ENCODE results near the gene IFT80. TPM values are rescaled to one million over a fixed set of nuclear protein-coding genes. Genes with fewer than 3 reads are reported as not detected.
"Not testable (repeated sequence)": the region's sequence is repeated elsewhere in the genome, so short reads cannot be mapped to it uniquely, and the experiment has no call there.

The IFT80 gene
- total RNA-seq, 1 donor from 2014 or later: 14.0 TPM

GRCh38 chr3:160326286-160326685 lies 72.7 kb downstream of the IFT80 start:
- H3K27me3 Mint-ChIP-seq (ENCODE audit: insufficient read depth); intact Hi-C loops (cut with micrococcal nuclease); H3K9me3 Mint-ChIP-seq; DNase-seq (ENCODE audit: low spot score); H3K4me1 Mint-ChIP-seq (ENCODE audit: low read depth); H3K27ac Mint-ChIP-seq; H3K36me3 Mint-ChIP-seq (ENCODE audit: low read depth); H3K4me3 Mint-ChIP-seq: not testable (repeated sequence)

GRCh38 chr3:160321821-160322220 lies 77.2 kb downstream of the IFT80 start:
- H3K4me3 Mint-ChIP-seq; intact Hi-C loops (cut with micrococcal nuclease); H3K27me3 Mint-ChIP-seq (ENCODE audit: insufficient read depth); H3K4me1 Mint-ChIP-seq (ENCODE audit: low read depth); DNase-seq (ENCODE audit: low spot score); H3K27ac Mint-ChIP-seq; H3K9me3 Mint-ChIP-seq; H3K36me3 Mint-ChIP-seq (ENCODE audit: low read depth): not testable (repeated sequence)

GRCh38 chr3:160319322-160319721 lies 79.7 kb downstream of the IFT80 start:
- intact Hi-C loops (cut with micrococcal nuclease): no loop called here
- no peak for DNase-seq (ENCODE audit: low spot score)
- Mint-ChIP-seq H3K4me3 (no peak overlapping the region), H3K27me3 (ENCODE audit: insufficient read depth) (no peaks in the 10 kb centered on the region), H3K9me3 (peaks cover 7% of the 10 kb centered on the region), H3K36me3 (ENCODE audit: low read depth) (peaks cover 5% of the 10 kb centered on the region), H3K27ac (no peak overlapping the region), H3K4me1 (ENCODE audit: low read depth) (no peaks in the 10 kb centered on the region)

- H3K27me3 Mint-ChIP-seq (ENCODE audit: insufficient read depth): no peaks in the 10 kb centered on the region
- H3K9me3 Mint-ChIP-seq: no peaks in the 10 kb centered on the region
- H3K4me3 Mint-ChIP-seq: no peak overlapping the region
- DNase-seq (ENCODE audit: low spot score): no peak
- intact Hi-C loops (cut with micrococcal nuclease): no loop called here
- H3K27ac Mint-ChIP-seq: no peak overlapping the region
- H3K36me3 Mint-ChIP-seq (ENCODE audit: low read depth): peaks cover 5% of the 10 kb centered on the region
- no peaks in the 10 kb centered on the region for H3K4me1 Mint-ChIP-seq (ENCODE audit: low read depth)
Observed at GRCh38 chr3:160314995-160315394, 84.0 kb downstream of the IFT80 start.

GRCh38 chr3:160312014-160312624 lies 86.9 kb downstream of the IFT80 start:
- Mint-ChIP-seq H3K27ac (no peak overlapping the region), H3K4me3 (no peak overlapping the region), H3K27me3 (ENCODE audit: insufficient read depth) (no peaks in the 10 kb centered on the region), H3K9me3 (peaks cover 5% of the 10 kb centered on the region), H3K36me3 (ENCODE audit: low read depth) (peaks cover 8% of the 10 kb centered on the region), H3K4me1 (ENCODE audit: low read depth) (no peaks in the 10 kb centered on the region)
- DNase-seq (ENCODE audit: low spot score): no peak
- intact Hi-C loops (cut with micrococcal nuclease): no loop called here

GRCh38 chr3:160302806-160303205 lies 96.2 kb downstream of the IFT80 start:
- peaks cover 6% of the 10 kb centered on the region for H3K36me3 Mint-ChIP-seq (ENCODE audit: low read depth)

GRCh38 chr3:160296591-160296990 lies 102.4 kb downstream of the IFT80 start:
- no peaks in the 10 kb centered on the region for H3K27me3 Mint-ChIP-seq (ENCODE audit: insufficient read depth)
- H3K4me1 Mint-ChIP-seq (ENCODE audit: low read depth): no peaks in the 10 kb centered on the region
- peaks cover 2% of the 10 kb centered on the region for H3K36me3 Mint-ChIP-seq (ENCODE audit: low read depth)
- H3K4me3 Mint-ChIP-seq: no peak overlapping the region
- intact Hi-C loops (cut with micrococcal nuclease): no loop called here
- no peaks in the 10 kb centered on the region for H3K9me3 Mint-ChIP-seq
- DNase-seq (ENCODE audit: low spot score): no peak
- H3K27ac Mint-ChIP-seq: no peak overlapping the region

More at GRCh38 chr3:160302806-160303205, 96.2 kb downstream of the IFT80 start:
- no peak overlapping the region for H3K27ac Mint-ChIP-seq
- H3K4me3 Mint-ChIP-seq: no peak overlapping the region
- no peaks in the 10 kb centered on the region for H3K4me1 Mint-ChIP-seq (ENCODE audit: low read depth)
- H3K27me3 Mint-ChIP-seq (ENCODE audit: insufficient read depth): no peaks in the 10 kb centered on the region
- intact Hi-C loops (cut with micrococcal nuclease): no loop called here
- no peaks in the 10 kb centered on the region for H3K9me3 Mint-ChIP-seq
- DNase-seq (ENCODE audit: low spot score): no peak

- intact Hi-C loops (cut with micrococcal nuclease): no loop called here
- H3K4me1 Mint-ChIP-seq (ENCODE audit: low read depth): no peaks in the 10 kb centered on the region
Observed at GRCh38 chr3:160291909-160292299, 107.1 kb downstream of the IFT80 start.

GRCh38 chr3:160291290-160291908 lies 107.6 kb downstream of the IFT80 start:
- no peaks in the 10 kb centered on the region for H3K9me3 Mint-ChIP-seq
- no peaks in the 10 kb centered on the region for H3K4me1 Mint-ChIP-seq (ENCODE audit: low read depth)
- intact Hi-C loops (cut with micrococcal nuclease): no loop called here
- H3K27ac Mint-ChIP-seq: no peak overlapping the region
- no peaks in the 10 kb centered on the region for H3K27me3 Mint-ChIP-seq (ENCODE audit: insufficient read depth)
- H3K36me3 Mint-ChIP-seq (ENCODE audit: low read depth): no peaks in the 10 kb centered on the region
- no peak for DNase-seq (ENCODE audit: low spot score)
- H3K4me3 Mint-ChIP-seq: no peak overlapping the region

More at GRCh38 chr3:160291909-160292299, 107.1 kb downstream of the IFT80 start:
- H3K9me3 Mint-ChIP-seq: no peaks in the 10 kb centered on the region
- no peaks in the 10 kb centered on the region for H3K27me3 Mint-ChIP-seq (ENCODE audit: insufficient read depth)
- H3K27ac Mint-ChIP-seq: no peak overlapping the region
- no peak overlapping the region for H3K4me3 Mint-ChIP-seq
- DNase-seq (ENCODE audit: low spot score): no peak
- H3K36me3 Mint-ChIP-seq (ENCODE audit: low read depth): no peaks in the 10 kb centered on the region

GRCh38 chr3:160287666-160288065 lies 111.4 kb downstream of the IFT80 start:
- Mint-ChIP-seq H3K36me3 (ENCODE audit: low read depth) (no peaks in the 10 kb centered on the region), H3K4me3 (no peak overlapping the region), H3K27me3 (ENCODE audit: insufficient read depth) (no peaks in the 10 kb centered on the region), H3K9me3 (no peaks in the 10 kb centered on the region), H3K4me1 (ENCODE audit: low read depth) (no peaks in the 10 kb centered on the region), H3K27ac (no peak overlapping the region)
- intact Hi-C loops (cut with micrococcal nuclease): no loop called here
- no peak for DNase-seq (ENCODE audit: low spot score)

- Mint-ChIP-seq H3K4me3 (no peak overlapping the region), H3K9me3 (no peaks in the 10 kb centered on the region), H3K4me1 (ENCODE audit: low read depth) (no peaks in the 10 kb centered on the region), H3K27me3 (ENCODE audit: insufficient read depth) (no peaks in the 10 kb centered on the region), H3K27ac (no peak overlapping the region), H3K36me3 (ENCODE audit: low read depth) (peaks cover under 1% of the 10 kb centered on the region)
- no peak for DNase-seq (ENCODE audit: low spot score)
- intact Hi-C loops (cut with micrococcal nuclease): no loop called here
Observed at GRCh38 chr3:160286231-160286630, 112.8 kb downstream of the IFT80 start.

GRCh38 chr3:160280836-160281235 lies 118.2 kb downstream of the IFT80 start:
- peaks cover 11% of the 10 kb centered on the region for H3K36me3 Mint-ChIP-seq (ENCODE audit: low read depth)
- no peaks in the 10 kb centered on the region for H3K27me3 Mint-ChIP-seq (ENCODE audit: insufficient read depth)
- H3K27ac Mint-ChIP-seq: no peak overlapping the region
- no peak for DNase-seq (ENCODE audit: low spot score)
- intact Hi-C loops (cut with micrococcal nuclease): no loop called here
- H3K9me3 Mint-ChIP-seq: no peaks in the 10 kb centered on the region
- H3K4me3 Mint-ChIP-seq: no peak overlapping the region
- H3K4me1 Mint-ChIP-seq (ENCODE audit: low read depth): no peaks in the 10 kb centered on the region

- no peaks in the 10 kb centered on the region for H3K4me1 Mint-ChIP-seq (ENCODE audit: low read depth)
- H3K27me3 Mint-ChIP-seq (ENCODE audit: insufficient read depth): no peaks in the 10 kb centered on the region
- DNase-seq (ENCODE audit: low spot score): no peak
- intact Hi-C loops (cut with micrococcal nuclease): no loop called here
- H3K9me3 Mint-ChIP-seq: no peaks in the 10 kb centered on the region
- no peak overlapping the region for H3K27ac Mint-ChIP-seq
- H3K4me3 Mint-ChIP-seq: no peak overlapping the region
- peaks cover 11% of the 10 kb centered on the region for H3K36me3 Mint-ChIP-seq (ENCODE audit: low read depth)
Observed at GRCh38 chr3:160279657-160280056, 119.4 kb downstream of the IFT80 start.

- intact Hi-C loops (cut with micrococcal nuclease): no loop called here
- Mint-ChIP-seq H3K4me3 (no peak overlapping the region), H3K27me3 (ENCODE audit: insufficient read depth) (no peaks in the 10 kb centered on the region), H3K4me1 (ENCODE audit: low read depth) (no peaks in the 10 kb centered on the region), H3K27ac (no peak overlapping the region), H3K9me3 (no peaks in the 10 kb centered on the region), H3K36me3 (ENCODE audit: low read depth) (peaks cover 14% of the 10 kb centered on the region)
- no peak for DNase-seq (ENCODE audit: low spot score)
Observed at GRCh38 chr3:160278210-160278609, 120.8 kb downstream of the IFT80 start.

Data from activated T-helper 1 cell treated with anti-CD3 and anti-CD28 coated beads, Interleukin-12 subunit alpha, Interleukin-12 subunit beta, Interleukin-2, Interleukin-4 antibody, amounts not matched to agents 30 ng/mL and 10 ng/mL and 1 ng/mL, durations not matched to agents 14 hours and 24 hours and 36 hours (primary cell).